ENCODE data around the gene AGAP3.

DNA sequence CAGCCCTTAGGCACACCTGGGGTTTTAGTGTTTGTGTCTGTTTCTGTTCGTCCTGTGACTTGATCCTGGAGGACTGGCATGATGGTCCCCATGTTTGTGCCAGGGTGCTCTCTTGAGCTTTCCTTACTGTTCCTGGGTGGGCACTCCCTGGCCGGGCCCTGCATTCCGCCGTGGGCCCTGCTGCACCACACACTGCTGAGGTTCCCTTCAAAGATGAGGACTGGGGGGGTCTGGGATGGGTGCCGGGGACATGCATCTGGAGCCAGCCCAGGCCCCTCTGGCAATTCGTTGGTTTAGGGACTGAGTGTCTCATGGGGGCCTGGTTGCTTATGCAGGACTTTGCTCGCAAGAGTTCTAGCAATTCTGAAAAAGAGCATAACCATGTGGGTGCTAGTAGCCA is 4.7 kb downstream of the AGAP3 start:
- TF ChIP-seq POLR2A (IDR thresholded peaks at IDR 0.05; ENCODE audit: low read length) (no peak), GATA1 (IDR thresholded peaks at IDR 0.05; ENCODE audit: low read depth, low read length) (no peak)

All from erythroblast (primary cell).